WTC11 (cell line): ENCODE data around the gene ETV1.

Experiments
- CREM ChIP-seq: sonication (generic); formaldehyde crosslinking; IDR thresholded peaks from 2 replicates; pipeline ENCODE4 v1.8.1; 2022; ENCODE audit warnings: mild to moderate bottlenecking, missing genetic modification reagents, moderate library complexity
- GABPB1 ChIP-seq: sonication (generic); formaldehyde crosslinking; IDR thresholded peaks from 2 replicates; pipeline ENCODE4 v1.8.1; 2023; ENCODE audit warnings: mild to moderate bottlenecking, missing genetic modification reagents
- NR2C2 ChIP-seq: sonication (generic); formaldehyde crosslinking; IDR thresholded peaks from 2 replicates; pipeline ENCODE4 v1.8.0; 2022; ENCODE audit warnings: mild to moderate bottlenecking, missing genetic modification reagents
- SMAD3 ChIP-seq: sonication (generic); formaldehyde crosslinking; IDR thresholded peaks from 2 replicates; pipeline ENCODE4 v1.8.0; 2022; ENCODE audit warnings: missing genetic modification reagents, mild to moderate bottlenecking, borderline replicate concordance
- TCF7 ChIP-seq: sonication (generic); formaldehyde crosslinking; IDR thresholded peaks from 2 replicates; pipeline ENCODE4 v1.8.0; 2022; ENCODE audit warnings: mild to moderate bottlenecking, low read depth, missing genetic modification reagents, moderate library complexity
- TF ChIP-seq, protein P1 (sequence below): sonication (generic); formaldehyde crosslinking; IDR thresholded peaks from 2 replicates; pipeline ENCODE4 v1.8.1; 2022; ENCODE audit warnings: missing genetic modification reagents, borderline replicate concordance
- TF ChIP-seq, protein P2 (sequence below): fragments of 200-600 bp; IDR thresholded peaks from 2 replicates; pipeline ENCODE4 v1.8.0; 2022; ENCODE audit warnings: antibody characterized with exemption
- TF ChIP-seq, protein P3 (sequence below): sonication (generic); formaldehyde crosslinking; conservative IDR thresholded peaks from 2 replicates; pipeline ENCODE4 v1.8.1; 2022; ENCODE audit warnings: mild to moderate bottlenecking, missing genetic modification reagents
- TF ChIP-seq, protein P4 (sequence below): sonication (generic); formaldehyde crosslinking; IDR thresholded peaks from 2 replicates; pipeline ENCODE4 v1.8.1; 2023; ENCODE audit warnings: mild to moderate bottlenecking, missing genetic modification reagents, moderate library complexity

DNA sequence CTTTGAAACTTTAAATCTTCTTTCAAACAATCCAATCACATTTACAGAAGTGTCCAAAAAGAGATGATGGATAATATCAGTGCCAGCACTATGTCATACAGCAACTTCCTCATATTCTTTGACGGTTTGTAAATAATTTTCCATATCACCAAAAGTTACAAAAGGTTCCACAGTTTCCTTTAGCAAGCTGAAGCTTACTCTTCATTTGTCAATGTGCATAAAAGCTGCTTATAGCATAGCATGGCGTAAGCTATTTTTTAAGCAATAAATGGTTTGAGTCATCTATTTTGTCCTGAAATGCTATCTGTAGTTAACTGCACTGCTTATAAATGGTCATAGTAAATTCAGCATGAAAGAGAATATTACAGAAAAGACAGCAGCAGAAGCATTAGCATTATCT, 95.1 kb downstream of the ETV1 start:
- TF ChIP-seq, protein P1, sequence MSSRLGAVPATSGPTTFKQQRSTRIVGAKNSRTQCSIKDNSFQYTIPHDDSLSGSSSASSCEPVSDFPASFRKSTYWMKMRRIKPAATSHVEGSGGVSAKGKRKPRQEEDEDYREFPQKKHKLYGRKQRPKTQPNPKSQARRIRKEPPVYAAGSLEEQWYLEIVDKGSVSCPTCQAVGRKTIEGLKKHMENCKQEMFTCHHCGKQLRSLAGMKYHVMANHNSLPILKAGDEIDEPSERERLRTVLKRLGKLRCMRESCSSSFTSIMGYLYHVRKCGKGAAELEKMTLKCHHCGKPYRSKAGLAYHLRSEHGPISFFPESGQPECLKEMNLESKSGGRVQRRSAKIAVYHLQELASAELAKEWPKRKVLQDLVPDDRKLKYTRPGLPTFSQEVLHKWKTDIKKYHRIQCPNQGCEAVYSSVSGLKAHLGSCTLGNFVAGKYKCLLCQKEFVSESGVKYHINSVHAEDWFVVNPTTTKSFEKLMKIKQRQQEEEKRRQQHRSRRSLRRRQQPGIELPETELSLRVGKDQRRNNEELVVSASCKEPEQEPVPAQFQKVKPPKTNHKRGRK (CRISPR knock-in tag) = no peak
- TF ChIP-seq, protein P2, sequence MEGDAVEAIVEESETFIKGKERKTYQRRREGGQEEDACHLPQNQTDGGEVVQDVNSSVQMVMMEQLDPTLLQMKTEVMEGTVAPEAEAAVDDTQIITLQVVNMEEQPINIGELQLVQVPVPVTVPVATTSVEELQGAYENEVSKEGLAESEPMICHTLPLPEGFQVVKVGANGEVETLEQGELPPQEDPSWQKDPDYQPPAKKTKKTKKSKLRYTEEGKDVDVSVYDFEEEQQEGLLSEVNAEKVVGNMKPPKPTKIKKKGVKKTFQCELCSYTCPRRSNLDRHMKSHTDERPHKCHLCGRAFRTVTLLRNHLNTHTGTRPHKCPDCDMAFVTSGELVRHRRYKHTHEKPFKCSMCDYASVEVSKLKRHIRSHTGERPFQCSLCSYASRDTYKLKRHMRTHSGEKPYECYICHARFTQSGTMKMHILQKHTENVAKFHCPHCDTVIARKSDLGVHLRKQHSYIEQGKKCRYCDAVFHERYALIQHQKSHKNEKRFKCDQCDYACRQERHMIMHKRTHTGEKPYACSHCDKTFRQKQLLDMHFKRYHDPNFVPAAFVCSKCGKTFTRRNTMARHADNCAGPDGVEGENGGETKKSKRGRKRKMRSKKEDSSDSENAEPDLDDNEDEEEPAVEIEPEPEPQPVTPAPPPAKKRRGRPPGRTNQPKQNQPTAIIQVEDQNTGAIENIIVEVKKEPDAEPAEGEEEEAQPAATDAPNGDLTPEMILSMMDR = no peak
- TF ChIP-seq, protein P3, sequence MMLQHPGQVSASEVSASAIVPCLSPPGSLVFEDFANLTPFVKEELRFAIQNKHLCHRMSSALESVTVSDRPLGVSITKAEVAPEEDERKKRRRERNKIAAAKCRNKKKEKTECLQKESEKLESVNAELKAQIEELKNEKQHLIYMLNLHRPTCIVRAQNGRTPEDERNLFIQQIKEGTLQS (CRISPR knock-in tag) = no peak
- no peak for TF ChIP-seq GABPB1 (CRISPR knock-in tag)
- TF ChIP-seq, protein P4, sequence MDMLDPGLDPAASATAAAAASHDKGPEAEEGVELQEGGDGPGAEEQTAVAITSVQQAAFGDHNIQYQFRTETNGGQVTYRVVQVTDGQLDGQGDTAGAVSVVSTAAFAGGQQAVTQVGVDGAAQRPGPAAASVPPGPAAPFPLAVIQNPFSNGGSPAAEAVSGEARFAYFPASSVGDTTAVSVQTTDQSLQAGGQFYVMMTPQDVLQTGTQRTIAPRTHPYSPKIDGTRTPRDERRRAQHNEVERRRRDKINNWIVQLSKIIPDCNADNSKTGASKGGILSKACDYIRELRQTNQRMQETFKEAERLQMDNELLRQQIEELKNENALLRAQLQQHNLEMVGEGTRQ = no peak
- no peak for TF ChIP-seq TCF7
- TF ChIP-seq NR2C2 = no peak
- no peak for TF ChIP-seq CREM (CRISPR knock-in tag)
- no peak for TF ChIP-seq SMAD3 (CRISPR knock-in tag)
